Measurements from ENCODE around the gene CLEC16A. TPM values are rescaled to one million over a fixed set of nuclear protein-coding genes. Genes with fewer than 3 reads are reported as not detected.

The CLEC16A gene
- total RNA-seq, 1 donor from 2014 or later: 22.1 TPM

DNA sequence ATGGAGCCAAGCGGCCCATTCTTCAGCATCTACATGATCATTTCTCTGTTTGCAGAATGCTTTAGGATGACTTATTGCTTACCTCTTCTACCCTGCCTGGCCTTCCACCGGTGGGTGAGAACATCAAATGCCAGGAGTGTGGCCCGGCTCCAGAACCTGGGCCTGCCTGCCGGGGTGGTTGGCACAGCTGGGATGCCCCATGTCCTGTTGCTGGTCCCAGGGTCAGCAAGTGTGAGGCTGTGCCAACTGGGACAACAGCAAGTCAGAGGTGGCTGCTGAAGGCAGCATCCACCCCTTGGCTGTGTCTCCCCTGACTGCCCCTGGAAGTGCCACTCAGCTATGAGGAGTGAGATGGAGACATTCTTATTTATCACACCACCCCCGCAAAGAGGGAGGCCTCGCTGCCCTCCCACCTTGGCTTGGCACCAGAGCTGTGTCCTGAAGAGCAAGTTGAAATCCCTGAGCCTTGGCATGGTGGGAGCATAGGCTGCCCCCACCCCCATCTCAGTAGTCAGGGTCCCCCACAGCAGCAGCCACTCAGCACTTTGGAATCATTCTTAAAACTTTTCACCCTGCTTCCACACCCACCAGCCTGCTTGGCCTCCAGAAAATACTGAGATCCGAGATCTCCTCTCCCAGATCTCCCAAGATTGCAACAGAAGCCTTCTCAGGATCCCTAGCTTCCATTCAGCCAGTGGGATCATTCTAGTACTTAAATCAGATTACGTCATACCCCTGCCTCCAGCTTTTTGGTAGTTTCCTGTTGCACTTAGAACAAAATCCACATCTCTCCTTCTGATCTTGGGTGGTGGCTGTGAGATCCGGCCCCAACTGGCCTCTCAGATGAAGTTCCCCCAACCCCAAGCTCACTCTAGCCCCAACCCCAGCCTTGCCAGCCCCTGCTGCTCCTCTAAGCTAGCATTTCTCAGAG is 184.1 kb downstream of the CLEC16A start:
- no peak for DNase-seq

DNA sequence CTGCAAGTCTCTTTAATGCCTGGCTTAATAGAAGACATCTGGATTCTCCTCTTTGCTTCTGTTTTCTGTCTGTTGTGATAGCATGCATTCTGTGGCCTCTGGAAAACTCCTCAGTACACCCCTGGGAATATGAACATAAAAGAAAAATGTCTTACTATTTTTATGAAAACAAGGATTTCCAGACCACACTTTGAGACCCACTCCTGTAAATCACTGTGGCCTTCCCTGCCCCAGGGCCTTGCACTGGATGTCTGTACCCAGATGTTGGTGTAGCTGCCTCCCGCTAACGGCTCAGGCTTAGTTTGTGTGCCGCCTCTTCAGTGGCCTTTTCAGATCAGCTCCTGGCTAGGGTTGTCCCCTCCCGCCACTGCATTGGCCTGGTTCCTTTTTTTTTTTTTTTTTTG is 185.0 kb downstream of the CLEC16A start:
- no peak for DNase-seq

DNA sequence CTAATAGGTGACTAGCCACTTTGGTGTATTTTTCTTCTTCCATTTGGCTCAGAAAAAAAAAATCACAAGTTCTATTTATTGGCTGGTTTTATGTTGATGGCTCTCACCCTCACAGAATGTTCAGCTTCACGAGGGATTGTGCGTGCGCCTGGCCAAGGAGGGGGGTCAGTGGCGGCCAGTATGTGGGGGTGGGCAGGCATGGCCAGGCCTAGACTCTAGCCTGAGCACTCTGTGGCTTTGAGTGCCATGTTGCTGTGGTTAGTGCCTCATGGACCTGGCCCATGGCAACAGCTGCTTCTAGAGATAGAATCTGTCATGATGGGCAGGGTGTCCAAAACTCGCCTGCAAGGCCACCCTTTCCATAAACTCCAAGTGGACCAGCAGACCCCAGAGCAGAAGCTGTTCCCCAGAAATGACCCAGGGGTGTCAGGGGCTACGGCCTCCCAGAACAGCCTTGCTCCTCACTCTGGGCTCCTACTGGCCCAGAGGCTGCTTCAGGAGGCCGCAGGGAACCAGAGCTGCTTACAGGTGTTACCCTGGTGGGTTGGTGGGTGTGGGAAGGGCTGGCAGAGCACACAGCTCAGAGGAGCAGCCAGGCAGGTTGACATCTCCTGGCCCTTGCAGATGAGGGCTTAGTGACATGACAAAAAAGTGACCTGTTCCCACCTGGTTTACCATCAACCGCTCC is 186.8 kb downstream of the CLEC16A start:
- no peak for DNase-seq

DNA sequence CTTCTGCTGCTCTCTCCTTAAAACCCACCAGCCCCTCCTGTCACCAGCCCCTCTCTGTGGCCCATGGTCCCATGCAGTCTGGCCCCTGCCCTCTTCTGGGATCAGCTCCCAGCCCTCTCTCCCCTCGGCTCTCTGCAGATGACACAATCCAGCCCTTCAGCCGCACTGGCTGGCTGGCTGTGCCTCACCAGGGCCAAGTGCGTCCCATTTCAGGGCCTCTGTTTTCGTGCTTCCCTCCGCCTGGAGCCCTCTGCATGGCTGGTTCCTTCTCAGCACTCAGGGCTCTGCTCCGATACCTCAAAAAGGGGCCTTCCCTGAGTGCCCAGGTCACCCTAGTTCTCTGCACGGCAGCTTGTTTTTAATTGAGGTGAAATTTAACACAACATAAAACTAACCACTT is 187.3 kb downstream of the CLEC16A start:
- no peak for DNase-seq

DNA sequence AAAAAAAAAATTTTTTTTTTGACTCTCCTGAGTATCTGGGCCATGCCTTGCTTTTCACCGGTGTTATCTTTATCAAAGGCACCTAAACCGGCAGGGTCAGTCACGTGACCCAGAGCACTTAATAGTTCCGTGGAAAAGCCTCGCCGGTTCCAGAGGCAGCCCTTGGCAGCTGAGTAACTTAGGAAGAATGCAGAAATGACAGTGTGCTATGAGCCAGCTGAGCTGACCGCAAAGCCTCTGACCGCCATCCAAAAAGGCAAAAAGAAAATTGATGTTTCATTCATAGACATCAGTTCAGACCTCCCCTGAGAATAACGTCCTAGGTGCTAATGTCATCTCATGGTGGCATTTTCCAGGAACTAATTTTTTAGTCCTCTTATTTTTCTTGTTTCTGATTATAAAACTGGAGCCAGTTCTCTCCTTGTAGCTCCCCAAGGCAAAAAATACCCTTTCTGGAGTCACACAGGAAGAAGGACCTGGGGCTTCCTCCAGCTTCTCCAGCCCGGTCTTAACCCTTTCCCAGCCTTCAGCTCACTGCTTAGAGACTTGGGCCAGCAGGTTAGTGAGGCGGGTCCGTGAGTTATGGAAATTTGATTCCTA is 189.1 kb downstream of the CLEC16A start:
- peak; percentile 93 for DNase-seq

DNA sequence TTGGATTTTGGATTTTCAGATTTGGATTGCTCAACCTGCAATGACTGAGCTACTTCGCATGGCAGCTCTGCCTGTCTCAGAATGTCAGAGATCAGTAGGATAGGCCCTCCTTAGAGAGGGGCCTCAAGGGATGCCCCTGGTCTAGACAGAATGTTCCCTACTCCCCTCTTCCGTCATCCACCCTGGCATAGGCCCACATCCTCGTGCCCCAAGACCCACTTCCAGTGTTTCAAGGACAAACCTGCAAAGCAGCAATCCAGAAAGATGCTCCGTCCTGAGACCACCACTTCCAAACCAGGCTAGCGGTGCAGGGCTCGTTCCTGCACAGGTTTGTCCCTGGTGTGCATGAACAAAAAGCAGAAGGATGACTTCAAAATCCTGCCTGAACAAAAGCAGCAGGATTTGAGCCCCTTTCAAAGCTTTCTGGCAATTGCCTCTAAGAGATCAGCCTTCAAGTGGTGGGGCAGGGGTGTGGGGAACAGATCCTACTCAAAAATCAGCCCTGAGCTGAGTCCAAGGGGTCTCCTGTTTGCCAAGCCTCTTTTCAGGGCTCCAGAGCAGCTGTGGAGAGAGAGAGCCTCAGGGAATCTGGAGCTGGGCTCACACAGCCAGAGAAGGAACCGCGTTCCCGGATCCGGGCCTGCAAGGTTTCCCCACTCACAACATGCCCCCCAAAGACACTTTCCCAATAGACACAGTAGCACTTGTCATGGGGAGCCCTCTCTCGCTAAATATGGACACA is 190.5 kb downstream of the CLEC16A start:
- DNase-seq: no peak

DNA sequence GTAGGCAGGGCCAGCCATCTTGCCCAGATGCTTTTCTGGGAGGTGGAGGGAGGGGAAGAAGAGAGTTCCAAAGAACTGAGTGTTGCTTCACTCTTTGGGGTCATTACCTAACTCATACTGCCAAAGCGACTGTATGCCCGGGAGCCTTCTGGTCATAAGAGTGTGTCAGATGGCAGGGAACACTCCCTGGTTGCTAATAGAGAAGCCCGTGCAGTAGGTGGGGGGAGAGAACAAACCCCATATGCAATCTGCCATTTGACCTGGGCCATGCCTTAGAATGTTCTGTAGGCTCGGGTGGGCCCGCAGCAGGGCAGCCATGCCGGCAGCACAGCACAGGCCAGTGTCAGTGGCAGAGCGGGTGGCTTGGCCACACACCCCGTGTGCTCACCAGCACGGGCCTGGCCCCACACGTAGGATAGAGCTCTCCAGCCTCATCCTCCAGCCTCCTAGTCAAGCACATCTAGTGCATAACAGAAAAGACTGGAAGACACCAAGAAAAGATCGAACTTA is 191.2 kb downstream of the CLEC16A start:
- DNase-seq: no peak

DNA sequence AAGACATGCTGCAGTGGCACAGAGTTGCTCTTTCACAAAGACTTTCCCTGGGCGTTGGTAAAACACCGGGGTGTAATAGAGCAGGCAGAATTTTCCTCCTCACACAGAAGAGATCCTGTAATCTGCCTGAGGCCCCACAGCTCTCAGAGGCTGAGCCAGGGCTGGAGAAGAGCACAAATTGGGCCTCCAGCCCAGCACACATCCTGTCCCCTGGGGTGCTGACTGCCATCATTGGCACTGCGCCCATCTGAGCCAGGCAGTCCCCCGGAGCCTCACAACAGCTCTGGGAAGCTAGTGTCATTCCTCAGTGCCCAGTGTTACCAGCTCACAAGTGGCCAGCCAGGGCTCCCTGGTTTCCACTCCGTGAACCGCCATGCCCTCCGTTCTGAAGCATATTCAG is 192.2 kb downstream of the CLEC16A start:
- peak; percentile 59 for DNase-seq

DNA sequence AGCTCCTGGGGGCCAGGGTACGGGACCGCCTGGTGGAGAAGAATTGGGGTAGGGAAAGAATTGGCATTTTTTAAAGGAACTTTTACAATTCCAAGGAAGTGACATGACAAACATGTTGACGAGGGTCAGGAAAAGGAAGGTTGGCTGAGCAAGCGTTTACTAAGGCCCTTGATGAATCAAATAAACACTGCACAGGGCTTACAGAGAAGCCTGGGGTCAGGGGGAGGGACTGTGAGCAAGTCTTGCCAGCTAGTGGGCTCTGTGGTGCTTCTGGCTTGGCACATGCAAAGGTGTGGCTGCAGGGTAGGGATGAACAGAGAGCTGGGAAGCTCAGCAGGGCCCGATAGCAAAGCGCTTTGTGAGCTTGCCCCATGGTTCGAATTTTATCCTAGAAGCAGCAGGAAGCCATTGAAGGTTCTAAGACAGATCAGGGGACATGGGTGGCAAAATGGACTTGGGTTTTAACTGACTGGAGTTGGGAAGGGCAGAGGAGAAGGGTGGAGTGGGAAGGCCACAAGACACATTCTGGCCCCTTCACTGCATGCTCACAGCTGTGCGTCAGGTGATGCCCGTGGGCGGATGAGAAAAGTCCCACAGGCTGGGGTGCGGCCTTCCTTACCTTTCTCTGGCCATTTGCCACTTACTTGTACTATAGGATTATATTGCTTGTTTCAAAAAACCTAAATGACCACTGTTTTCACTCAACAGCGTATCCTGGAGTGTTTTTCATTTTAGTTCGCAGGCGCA is 193.8 kb downstream of the CLEC16A start:
- peak; percentile 53 for DNase-seq

DNA sequence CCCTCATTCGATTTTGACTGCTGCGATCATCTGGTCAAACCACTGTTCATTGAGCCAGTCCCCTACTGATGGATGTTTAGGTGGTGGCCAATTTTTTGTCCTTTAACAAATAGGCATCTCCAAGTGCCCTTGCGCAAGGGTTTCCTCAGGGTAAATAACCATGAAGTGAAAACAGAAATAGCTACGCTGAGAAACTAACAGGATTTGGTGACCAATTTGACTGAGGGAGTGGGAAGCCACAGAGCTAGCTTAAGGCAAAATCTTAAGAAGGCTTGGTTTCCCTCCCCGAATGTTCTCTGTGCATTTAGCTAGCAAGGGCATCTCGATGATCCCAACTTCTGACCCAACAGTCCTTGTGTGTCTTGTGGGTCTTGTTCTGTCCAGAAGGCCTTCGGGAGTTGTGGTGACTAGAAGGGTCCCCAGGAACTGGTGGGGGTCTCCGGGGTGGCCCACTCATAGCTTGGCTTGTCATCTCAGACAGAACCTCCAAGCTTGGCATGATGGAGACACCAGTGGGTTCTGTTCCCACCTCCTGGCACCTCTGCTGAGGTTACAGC is 194.5 kb downstream of the CLEC16A start:
- DNase-seq: no peak

DNA sequence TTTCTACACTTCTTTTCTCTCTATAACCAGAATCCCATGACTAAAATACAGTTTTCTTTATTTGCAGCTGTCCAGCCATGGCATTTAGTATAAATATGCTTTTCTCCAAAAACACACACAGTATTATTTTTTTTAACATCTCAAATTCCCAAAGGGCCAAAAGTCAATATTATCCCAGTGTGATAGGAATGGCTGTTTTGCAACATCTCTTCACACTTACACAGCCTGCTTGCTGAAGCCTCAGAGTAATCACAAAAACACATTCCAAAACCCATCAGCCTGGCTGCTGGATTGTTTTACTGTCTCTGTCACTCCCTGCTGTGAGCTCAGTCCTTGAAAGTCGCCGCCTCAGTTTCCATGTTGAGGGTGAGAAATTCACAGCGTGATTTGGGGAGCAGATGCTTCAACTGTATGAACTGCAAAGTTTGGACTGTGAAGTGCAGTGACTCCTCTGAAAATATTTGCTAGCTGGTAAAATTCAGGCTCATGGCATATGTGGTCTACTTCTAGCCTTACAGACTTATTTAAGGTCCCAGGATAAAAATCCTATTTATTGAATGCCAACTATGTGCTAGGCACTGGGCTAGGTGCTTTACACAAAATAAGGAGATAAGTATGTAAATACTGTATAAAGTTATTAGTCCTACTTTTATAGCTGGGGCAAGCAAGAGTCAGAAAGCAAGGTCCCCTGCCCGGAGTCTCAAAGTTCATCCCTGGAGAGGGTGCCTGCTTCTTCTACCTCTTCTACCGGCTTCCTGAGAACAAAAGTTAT is 195.1 kb downstream of the CLEC16A start:
- no peak for DNase-seq

DNA sequence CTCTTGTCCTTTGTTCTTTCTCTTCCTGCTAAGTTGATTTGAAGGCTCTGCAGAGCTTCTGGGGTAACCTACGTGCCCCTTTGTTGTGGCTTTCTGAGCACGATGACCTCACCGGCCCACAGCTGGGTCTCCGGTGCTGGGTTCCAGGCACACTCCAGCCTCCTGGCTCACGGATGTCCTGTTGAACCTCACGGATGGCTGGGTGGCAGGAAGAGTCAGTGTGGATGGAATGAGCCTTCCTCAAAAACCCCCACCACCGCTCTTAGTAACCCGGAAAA is 195.7 kb downstream of the CLEC16A start:
- peak; percentile 72 for DNase-seq

DNA sequence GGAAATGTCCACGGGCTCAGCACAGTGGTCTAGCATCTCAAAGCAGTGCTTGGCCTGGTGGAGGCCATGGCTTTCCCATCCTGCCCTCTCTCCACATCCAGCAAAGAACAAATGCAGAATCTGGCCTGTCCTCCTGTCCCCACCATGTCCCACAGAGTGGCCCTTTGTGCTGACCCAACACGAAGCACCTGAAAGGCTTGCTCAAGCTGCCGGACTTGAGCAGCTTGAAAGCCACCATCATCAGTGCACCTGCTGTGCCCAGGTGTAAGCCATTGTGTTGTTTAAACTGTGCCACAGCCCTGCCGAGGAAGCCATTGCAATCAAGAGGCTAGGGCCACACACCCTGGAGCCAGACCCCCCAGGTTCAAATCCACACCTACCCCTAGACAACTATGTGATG is 196.1 kb downstream of the CLEC16A start:
- no peak for DNase-seq

DNA sequence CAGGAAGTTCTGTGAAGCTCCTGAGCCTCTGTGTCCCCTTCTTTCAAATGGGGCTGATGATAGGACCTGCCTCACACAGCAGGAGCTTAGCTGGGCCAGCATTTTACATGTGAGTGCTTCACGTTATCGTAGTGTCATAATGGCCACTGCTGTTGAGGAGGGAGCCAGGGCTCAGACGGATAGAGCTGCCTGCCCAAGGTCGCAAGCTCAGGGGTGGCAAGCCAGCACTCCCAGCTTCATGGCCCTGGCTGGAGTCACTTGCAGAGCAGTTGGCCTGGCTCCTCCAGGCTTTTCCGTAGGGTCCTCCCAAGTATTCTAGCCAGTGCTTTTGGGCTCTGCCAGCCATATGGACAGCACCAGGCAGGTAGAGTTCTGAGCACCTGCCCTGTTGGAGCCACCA is 196.5 kb downstream of the CLEC16A start:
- no peak for DNase-seq

DNA sequence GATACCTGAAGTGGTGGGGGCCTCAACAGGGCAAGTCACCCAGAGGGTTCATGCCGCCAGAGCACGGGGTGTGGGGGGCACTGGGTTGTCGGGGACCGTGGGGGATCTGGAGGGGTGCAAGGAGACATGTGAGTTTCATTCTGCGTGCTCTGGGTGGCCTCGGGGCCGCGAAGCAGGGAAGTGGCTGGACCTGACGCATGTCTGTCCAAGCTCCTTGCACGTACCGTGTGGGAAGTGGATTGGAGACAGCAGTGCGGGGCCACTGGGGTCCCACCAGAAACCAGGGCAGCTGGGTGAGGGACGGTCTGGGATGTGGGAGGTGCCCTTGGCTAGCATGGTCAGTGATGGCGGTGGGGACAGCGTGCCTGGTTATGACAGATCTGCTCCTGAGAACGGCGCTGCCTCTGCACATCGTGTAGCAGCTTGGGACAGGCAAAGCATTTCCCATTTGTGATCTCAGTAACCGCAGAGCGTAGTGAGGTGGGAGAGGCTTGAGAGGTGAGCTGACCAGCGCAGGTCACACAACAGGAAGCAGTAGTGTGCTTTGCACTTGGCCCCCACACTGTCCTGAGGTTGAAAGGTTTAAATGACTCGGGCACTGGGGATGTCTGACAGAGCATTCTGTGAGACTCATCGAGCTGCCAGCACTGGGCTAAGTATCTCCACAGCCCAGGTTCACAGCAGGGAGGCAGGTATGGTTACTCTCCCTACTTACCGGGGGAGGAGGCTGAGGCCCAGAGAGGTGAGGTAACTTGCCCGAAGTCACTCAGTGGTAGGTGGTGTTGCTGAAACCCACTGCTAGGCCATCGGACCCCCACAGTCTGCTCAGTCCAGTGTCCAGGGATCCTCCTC is 197.3 kb downstream of the CLEC16A start:
- no peak for DNase-seq

DNA sequence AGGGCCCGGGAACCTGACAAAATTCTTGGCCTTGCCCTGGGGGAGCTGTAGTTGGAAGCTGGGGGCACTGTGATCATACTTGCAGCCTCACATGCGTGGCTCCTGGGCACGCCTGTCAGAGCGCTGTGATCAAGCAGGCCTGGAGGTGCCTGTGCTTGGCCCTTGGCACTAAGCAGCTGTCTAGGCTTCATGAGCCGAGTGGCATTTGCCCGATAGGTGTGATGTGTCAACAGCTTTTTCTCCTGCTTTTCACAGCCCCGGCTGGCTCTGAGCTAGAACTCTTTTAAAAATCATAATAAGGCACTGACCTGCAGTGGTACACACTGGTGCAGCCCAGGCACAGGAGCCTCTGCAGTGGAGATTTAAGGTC is 197.9 kb downstream of the CLEC16A start:
- no peak for DNase-seq

DNA sequence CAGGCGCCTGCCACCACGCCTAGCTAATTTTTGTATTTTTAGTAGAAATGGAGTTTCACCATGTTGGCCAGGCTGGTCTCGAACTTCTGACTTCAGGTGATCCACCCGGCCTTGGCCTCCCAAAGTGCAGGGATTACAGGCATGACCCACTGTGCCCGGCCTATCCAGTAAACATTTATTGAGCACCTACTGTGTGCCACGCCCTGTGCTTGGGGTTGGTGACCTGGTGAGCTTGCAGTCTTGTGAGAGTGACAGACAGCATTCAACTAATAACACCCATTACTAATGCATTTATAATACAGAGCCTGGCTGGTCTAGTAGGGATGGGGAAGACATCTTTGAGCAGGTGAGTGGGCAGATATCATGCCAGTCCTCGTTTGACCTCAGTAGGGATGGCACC is 198.6 kb downstream of the CLEC16A start:
- DNase-seq: no peak

DNA sequence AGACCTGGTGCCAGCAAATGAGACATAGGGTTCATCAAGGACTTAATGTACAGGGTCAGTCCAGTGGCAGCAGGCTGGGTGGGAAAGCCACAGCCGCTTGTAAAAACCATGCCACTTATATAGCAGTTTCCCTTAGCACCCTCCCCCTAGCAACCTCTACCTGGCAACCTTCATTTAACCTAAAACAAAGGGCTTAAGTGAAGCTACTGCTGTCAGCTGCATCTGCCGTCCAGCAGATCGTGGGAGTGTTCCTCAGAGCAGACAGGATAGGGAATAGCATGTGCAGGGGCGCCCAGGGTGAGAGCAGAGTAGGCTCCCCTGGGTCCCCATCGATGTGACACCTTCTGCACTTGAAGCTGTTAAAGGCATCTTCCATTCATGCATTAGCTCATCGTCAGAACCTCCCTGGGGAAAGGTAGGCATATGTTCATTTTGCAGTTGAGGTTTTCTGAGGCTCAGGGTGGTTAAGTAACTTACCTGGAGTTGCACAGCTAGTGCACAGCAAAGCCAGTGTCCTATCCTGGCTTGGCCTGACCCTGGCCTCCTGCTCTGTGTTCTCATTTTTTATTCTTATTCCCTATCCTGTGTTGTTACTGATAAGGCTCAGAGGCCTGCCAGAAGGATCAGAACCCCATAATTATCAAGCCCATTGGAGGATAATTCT is 199.1 kb downstream of the CLEC16A start:
- DNase-seq: no peak

DNA sequence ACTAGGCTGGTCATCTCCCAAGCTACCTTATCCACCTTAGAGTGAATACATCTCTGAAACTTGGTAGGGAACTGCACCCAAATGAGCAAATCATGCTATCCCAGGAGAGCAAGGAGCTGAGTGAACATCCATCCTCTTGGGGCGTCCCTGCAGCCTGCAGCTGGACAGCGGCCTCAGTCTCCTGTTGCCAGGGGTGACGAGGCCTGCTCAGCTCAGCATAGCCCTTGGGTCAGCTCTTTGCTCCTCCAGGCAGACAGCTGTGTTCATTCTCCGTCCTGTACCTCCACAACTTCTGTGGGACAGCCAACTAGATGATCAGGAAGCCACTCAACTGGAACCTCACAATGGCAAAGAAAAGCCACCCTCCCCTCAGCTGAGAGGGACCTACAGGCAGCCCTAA is 199.8 kb downstream of the CLEC16A start:
- no peak for DNase-seq

Data from dermis blood vessel endothelial cell (primary cell).